ENCODE data around the gene KCNQ4. TPM values are rescaled to one million over a fixed set of nuclear protein-coding genes. Genes with fewer than 3 reads are reported as not detected.
A peak's percentile ranks its signal among the peaks of the same experiment; 100 is the strongest.

KCNQ4 gene
- total RNA-seq, 4 donors from 2014 or later, result 0.28 to 1.6 (median 0.83) TPM

DNA sequence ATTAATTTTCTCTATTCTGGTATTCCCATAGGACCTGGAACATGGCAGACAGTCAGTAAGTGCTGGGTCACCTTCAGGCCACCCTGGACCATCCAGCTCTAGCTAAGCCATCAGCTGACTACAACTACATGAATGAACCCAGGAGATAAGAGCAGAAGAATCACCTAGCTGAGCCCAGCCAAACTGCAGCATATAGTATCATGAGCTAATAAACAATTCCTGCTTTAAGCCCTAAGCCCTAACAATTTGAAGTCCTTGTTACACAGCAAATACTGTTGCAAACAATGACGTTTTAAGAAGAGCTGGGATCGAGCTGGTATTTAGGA, 92.8 kb downstream of the KCNQ4 start:
- TF ChIP-seq, protein P1, sequence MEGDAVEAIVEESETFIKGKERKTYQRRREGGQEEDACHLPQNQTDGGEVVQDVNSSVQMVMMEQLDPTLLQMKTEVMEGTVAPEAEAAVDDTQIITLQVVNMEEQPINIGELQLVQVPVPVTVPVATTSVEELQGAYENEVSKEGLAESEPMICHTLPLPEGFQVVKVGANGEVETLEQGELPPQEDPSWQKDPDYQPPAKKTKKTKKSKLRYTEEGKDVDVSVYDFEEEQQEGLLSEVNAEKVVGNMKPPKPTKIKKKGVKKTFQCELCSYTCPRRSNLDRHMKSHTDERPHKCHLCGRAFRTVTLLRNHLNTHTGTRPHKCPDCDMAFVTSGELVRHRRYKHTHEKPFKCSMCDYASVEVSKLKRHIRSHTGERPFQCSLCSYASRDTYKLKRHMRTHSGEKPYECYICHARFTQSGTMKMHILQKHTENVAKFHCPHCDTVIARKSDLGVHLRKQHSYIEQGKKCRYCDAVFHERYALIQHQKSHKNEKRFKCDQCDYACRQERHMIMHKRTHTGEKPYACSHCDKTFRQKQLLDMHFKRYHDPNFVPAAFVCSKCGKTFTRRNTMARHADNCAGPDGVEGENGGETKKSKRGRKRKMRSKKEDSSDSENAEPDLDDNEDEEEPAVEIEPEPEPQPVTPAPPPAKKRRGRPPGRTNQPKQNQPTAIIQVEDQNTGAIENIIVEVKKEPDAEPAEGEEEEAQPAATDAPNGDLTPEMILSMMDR (IDR thresholded peaks at IDR 0.05), result no peak
- ATAC-seq (ENCODE audit: low FRiP score) (no peak), DNase-seq (ENCODE audit: low spot score) (no peak)

DNA sequence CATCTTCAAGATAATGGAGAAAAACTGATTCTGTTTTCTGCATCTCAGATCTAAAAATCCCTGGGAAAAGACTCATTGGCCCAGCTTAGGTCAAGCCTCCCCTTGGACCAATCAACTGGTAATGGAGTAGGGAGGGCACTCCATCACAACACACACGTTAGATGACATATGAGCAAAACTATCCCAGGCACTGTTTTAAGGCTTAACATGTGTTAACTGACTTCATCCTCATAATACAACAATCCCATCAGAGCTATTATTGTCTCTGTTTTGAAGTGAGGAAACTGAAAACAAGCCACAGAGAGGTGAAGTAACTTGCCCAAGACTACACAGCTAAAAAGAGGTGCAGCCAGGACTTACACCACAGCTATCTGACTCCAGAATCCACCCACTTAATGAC, 93.3 kb downstream of the KCNQ4 start:
- TF ChIP-seq, protein P1 (IDR thresholded peaks at IDR 0.05), result no peak
- no peak for DNase-seq (ENCODE audit: low spot score)
- no peak for ATAC-seq (ENCODE audit: low FRiP score)

DNA sequence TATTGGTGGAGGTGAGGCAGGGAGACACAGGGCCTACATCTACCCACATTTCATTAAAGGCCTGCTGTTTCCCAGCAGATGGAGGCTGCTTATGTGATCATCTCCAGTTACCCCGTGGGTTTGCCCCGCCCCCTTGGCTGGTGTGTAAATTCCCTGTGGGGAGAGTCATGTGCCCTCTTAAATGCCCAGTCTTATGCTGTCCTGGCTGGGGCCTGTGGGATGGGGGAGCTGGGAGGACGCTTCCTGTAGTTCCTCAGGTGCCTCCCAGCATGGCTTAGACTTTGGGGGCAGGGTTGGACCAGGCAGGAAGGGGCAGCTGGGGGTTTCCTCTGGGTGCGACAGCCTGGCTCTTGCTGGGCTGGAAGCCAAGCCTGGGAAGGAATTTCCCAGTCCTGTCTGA, 94.1 kb downstream of the KCNQ4 start:
- TF ChIP-seq, protein P1 (IDR thresholded peaks at IDR 0.05), result no peak
- DNase-seq (ENCODE audit: low spot score), result peak; percentile 40
- ATAC-seq (ENCODE audit: low FRiP score), result peak; percentile 76

DNA sequence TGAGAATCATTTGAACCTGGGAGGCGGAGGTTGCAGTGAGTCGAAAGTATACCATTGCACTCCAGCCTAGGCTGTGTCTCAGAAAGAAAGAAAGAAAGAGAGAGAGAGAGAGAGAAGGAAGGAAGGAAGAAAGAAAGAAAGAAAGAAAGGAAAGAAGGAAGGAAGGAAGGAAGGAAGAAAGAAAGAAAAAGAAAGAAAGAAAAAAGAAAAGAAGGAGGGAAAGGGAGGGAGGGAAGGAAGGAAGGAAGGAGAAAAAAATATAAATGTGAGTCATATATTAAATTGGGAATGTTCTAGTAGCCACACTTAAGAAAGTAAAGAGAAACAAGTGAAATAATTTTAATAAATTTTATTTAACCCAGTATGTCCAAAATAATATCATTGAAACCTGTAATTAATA, 95.3 kb downstream of the KCNQ4 start:
- no peak for DNase-seq (ENCODE audit: low spot score)
- ATAC-seq (ENCODE audit: low FRiP score), result no peak
- TF ChIP-seq, protein P1 (IDR thresholded peaks at IDR 0.05), result no peak

DNA sequence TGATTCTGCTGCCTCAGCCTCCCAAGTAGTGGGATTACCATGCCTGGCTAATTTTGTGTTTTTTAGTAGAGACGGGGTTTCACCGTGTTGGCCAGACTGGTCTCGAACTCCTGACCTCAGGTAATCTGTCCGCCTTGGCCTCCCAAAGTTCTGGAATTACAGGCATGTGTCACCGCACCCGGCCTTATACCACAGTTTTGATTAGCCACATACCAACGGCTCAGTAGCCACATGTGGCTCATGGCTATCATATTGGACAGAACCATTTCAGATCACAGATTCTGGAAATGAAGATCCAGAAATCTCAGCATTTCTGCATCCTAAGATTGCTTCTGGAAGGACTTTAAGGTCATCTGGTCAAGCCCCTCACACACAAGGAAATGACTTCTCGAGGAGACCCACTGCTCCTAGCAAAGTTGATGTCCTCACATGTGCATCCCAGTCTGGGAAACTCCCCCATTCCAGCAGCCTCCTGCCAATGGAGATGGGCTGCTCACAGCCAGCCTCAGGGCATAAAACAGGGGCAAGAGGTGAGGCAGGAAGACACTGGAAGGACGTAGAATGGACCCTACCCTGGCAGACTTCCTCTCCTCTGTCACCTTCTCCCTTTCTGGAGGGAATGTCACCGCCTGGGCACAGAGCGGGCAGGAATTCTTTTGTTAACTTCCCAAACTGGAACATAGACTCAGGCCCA, 96.0 kb downstream of the KCNQ4 start:
- no peak for ATAC-seq (ENCODE audit: low FRiP score)
- DNase-seq (ENCODE audit: low spot score), result no peak
- TF ChIP-seq, protein P1 (IDR thresholded peaks at IDR 0.05), result no peak

DNA sequence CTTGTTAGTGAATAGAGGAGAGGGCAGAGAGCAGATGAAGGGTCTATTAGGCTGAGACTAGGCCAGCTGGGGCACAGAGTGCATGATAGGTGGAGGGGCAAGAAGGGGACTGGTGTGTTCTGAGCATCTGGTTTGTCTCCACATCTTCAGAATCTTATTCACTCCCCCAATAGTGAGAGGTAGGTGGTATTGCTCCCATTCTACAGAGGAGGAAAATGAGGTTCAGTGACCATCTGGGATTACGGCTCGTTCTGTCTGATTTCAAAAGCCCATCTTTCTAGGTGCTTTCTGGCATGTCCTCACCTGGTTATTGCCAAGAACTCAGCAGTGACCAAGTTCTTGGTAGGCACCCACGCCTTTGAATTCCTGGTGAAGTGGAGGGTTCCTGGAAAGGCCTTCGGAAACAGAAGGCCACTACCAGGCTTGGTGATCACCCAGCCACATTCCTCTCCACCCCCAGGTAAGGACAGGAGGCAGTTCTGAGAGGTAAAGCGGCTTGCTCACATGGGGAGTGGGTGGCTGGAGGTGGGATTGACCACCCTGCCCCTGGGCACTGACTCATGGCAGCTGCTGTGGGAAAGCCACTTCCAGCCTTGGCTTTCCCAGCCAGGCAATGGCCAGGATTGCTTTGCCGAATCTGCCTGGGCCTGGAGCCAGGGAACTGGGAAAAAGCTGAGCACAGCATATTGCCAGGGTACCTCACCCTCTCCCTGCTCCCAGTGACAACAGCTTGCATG, 97.4 kb downstream of the KCNQ4 start:
- ATAC-seq (ENCODE audit: low FRiP score) (no peak), DNase-seq (ENCODE audit: low spot score) (no peak)
- TF ChIP-seq, protein P1 (IDR thresholded peaks at IDR 0.05), result no peak

All from omental fat pad (tissue), 4 donors.